HG03039 (cell line): Measurements from ENCODE around the gene MSANTD3.
"Not testable (repeated sequence)": the region's sequence is repeated elsewhere in the genome, so short reads cannot be mapped to it uniquely, and the experiment has no call there.

Source experiments
- ATAC-seq: cut with Tn5 transposase; IDR thresholded peaks from one replicate; pipeline ENCODE4 v1.9.1; 2021; ENCODE audit warnings: mild to moderate bottlenecking, moderate library complexity; ENCODE audit not compliant: unreplicated experiment

MSANTD3 gene

DNA sequence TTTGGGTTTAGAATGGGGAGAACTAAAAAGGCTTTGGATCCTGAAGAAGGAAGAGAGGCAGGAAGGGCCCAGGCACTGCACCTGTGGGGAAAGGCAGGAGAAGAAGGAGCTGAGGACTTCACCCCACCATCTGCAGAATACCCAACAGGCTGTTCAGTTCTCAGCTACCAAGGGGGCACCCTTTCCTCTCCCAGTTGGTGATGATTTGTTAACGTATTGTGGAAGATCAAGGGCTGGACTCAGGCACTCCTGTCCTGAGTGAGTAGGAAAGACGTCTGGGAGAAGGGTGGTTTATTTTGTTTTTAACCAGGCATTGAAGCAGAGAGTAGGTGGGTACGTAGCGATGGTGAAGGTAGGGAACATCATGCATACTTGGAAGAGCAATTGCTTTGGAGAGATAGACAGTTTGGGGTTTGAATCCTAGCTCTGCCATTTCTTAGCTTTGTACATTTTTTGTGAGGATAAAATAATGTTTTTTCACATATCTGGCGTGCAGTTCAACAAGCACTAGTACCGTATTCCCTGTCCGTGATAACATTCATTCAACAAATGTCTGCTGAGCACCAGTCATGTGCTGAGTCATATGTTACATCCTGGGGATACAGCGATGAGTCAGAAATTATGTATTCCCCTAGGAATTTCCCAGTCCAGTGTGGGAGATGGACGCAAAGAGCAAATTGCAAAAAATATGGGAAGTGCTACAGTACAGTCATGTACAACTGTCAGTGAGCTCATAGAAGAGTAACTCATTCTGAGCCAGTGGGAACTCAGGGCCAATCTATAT is 2.1 kb downstream of the MSANTD3 start:
- ATAC-seq = no peak

DNA sequence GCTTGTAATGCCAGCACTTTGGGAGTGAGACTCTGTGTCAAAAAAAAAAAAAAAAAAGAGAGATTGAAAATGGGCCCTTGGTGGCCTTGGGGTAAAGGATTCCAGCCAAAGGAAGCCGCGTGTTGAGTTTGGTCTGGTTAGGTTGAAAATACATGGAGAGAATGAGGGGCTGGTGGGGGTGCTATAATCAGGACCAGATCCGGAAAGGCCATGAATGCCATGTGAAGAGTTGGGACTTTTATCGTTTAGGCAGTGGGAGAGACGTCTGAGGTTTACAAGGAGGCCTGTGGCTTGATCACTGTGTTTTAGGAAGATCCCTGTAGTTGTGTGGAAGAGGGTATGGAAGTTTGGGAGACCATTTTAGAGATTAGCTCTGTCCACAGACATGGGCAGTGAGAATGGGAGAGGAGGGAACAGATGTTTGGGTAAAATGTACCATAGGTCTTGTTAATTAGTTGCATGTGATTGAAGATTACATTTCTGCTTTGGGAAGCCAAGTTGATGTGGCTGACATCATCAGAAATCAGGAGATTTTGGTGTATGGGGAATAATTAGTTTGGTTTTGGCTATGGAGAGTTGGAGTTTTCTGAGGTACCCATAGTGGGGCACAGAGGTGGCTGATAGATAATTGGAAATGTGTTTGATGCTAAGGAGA is 3.5 kb downstream of the MSANTD3 start:
- no peak for ATAC-seq

DNA sequence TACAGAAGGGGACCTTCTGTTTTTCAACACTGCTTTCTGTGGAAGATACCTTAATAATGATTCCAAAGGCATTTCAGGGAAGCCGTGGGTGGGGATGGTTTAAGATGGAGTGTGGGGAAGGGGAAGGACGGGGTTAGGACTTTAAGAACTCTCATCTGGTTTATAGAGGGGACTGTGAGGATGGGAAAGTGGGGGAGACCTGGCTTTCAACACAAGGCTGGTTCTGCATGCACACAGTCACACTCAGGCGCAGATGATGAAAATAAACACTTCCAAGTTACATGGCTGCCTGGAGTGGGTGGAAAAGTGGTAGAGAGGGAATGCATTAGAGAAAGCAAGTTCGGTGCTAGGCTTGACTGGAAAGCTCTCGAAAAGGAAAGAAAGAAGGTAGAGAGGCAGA is 4.9 kb downstream of the MSANTD3 start:
- no peak for ATAC-seq

DNA sequence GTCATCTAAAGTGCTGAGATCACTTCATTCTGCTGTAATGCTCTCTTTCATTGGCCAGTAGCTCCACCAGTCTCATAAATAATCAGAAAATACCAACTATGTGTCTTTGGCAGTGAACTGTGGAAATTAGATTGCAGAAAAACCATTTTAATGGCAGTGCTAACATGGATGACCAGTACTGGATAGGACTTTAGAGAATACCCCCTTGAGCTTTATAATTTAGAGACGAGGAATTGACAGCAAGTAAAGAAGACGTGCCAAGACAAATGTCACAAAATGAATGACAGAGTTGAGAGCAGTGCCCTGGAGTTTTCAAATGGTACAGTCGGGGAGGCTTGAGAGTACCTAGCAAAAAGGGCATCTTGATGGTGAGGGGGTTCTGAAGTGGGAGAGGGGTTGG is 5.8 kb downstream of the MSANTD3 start:
- no peak for ATAC-seq

DNA sequence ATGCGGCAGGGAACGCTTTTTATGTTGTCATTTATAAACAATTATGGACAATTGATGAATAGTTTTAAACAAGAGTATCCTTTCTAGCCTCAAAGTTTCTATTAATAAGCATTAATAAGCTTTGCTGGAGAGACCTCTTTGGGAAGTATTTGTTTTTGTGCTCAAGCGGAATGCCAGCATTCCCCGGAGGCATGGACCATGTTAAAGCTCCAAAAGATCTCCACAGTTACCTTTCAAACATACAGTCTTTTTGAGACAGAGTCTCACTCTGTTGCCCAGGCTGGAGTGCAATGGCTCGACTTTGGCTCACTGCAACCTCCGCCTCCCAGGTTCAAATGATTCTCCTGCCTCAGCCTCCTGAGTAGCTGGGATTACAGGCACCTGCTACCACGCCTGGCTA is 9.6 kb downstream of the MSANTD3 start:
- ATAC-seq = no peak

DNA sequence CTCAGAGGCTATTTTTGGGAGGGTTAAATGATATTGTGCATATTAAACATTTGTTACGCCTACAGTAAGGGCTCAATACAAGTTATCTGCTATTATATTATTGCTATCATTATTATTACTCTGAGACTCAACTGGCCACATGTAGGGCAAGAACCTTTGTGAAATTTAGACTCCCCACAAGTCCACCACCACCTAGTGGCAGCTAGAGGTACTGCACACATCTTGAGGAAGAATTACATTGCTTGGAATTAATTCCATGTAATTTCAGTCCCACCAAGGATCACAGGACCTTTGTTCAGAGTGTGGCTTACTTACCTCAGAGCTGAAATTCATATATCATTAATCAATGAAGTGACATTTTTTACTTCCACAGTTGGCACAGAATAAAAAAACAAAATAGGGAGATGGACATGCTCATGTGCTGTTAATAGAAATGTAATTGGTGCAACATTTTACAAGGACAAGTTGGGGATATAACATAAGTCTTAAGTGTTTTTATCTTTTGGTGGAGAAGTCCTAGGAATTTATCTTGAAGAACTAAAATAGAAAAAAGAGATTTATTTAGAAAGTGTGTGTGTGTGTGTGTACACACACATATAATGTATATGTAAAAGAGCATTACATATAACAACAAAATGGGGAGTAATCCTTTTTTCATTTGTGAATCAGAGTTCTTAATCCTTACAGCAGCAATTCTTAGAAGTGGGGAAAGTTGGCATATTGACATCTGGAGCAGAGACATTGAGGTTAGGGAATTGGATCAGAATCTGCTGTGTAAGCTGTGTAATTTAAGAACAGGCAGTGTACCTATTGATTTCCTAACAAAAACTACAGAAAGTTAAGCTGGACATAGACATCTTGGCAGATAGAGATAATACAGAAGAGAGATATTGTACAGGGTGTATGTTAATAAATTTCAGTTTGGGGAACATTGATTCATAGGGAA is 11.2 kb downstream of the MSANTD3 start:
- ATAC-seq = no peak

DNA sequence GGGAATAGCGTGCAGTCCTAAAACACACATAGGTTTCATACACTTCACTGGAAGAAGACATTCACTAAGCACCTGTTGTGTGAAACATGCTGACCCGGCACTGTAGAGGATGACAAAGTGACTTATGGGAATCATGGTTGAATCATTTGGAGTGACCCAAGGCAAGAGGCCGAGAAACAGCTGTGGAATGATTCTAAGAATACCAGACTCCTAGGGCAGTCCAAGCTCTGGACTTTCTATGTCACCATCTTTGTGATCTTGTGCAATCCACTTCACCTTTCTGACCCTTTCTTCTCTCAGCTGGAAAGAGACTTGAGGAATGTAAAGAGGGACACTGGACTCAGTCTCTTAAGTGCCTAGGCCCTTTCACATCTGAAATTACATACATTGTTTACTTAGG is 13.1 kb downstream of the MSANTD3 start:
- no peak for ATAC-seq

DNA sequence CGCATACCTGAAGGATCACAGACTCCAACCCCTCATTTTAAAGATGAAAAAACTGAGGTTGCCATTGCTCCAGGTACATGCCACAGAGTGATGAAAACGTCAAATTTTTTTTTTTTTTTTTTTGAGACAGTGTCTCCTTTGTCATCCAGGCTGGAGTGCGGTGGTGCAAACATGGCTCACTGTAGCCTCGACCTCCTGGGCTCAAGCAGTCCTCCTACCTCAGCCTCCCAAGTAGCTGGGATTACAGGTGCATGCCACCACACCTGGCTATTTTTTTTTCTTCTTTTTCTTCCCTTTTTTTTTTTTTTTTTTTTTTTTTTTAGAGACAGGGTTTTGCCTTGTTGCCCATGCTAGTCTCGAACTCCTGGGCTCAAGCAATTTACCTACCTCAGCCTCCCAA is 13.5 kb downstream of the MSANTD3 start:
- ATAC-seq = not testable (repeated sequence)

DNA sequence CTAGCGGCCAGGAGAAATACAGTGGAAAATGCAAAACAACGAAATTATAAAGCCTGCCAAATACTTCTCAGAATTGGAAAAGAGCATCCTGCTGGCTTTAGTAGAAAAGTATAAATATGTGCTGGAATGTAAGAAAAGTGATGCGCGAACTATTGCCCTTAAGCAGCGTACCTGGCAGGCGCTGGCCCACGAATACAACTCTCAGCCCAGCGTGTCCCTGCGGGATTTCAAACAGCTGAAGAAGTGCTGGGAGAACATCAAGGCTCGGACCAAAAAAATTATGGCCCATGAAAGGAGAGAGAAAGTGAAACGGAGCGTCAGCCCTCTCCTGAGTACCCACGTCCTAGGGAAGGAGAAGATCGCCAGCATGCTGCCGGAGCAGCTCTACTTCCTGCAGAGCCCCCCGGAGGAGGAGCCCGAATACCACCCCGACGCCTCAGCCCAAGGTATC is 15.0 kb downstream of the MSANTD3 start:
- no peak for ATAC-seq

DNA sequence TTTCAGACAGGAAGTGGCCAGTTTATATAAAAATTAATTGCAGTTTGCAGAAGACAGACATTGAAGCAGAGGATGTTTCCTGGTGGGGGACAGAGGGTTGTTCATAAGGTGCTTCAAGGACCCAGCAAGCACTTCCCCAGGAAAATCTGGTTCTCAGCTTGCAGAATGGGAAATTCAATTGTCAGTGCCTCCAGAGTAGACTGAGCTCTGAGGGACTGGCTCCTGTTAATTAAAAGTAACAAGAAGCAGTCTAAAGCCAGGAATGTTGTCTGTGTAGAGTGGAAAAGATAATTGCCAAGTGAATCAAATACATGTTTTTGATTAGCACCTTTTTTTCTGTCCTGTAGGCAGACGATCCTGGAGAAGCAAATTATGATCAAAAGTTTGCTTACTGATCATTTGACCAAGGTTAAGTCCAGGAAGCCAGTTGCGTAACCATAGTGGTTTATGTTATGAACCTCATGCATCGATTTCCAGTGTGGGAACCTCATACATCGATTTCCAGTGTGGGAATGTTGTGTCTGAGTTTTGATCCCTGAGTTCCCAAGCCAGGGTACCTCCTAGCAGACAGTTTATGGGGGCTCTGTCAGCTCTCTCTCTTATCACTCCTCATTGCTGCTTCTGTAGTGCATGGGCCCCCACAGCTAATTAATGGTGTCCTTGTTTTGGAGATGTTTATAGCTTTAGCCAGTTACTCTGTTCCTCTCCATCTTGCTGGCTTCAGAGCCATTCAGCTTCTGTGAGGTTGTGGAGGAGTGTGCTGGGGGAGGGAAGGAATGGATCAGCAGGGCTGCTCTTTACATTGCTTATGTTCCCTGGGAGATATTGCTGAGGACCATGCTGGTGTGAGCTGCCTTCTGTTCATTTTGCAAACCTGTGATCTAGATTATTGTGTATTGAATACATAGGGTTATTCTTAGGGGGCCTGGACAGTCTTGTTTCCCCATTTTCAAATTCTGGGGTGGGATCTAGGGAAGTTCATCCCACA is 17.1 kb downstream of the MSANTD3 start:
- ATAC-seq = no peak

DNA sequence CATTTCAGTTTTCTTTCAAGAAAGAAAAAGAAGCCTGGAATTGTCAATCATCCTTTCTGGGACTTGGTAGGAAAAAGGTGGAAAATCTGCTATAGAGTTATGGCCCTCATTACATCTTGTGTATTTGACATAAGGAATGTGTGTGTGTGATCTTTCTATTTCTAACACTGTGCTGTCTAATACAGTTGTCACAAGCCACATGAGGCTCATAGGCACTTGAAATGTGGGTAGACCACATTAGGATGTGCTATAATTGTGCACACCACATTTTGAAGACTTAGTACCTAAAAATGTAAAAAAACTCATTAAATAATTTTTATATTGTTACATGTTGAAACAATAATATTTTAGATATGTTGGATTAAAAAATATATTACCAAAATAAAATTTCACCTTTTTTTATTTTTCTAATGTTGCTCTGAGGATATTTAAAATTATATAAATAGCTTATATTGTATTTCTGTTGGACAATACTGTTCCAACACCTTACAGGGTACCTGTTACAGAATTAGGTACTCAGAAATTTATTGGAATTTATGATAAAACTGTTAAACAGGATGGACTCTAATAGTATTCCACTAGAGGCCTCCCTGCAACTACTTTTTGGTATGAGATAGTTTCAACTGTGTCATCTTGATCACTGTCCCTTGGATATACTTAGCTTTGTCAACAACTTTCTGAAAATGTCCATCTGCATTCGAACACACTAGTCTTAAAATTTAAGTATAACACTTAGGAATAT is 18.4 kb downstream of the MSANTD3 start:
- no peak for ATAC-seq

DNA sequence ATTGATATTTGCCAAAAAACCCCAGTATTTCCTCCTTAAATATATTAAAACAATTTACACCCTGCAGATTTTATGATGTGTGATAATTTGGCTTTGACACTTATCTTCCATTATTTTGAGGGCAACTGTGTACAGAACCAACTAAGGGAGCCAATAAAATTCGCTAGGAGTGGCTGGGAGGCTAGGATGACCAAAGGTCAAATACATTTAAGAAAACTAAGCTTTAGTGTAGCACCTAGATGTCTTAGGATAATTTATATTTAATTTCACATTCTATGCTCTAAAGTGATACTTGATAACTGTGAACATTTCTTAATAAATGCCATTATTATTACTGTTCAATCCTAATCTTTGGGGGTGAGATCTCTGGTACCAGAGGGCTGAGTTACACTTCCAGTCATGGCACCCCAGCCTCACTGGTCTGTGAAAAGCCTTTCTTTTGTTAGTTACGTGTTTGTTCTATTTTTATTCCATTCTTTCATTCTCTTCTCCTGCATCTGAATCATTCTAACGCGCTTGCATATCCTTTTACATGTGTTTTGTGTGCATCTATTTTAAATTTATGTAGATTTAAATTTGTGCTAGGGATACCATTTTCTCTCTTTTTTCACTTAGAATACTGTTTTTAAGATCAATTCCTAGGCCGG is 19.1 kb downstream of the MSANTD3 start:
- no peak for ATAC-seq

DNA sequence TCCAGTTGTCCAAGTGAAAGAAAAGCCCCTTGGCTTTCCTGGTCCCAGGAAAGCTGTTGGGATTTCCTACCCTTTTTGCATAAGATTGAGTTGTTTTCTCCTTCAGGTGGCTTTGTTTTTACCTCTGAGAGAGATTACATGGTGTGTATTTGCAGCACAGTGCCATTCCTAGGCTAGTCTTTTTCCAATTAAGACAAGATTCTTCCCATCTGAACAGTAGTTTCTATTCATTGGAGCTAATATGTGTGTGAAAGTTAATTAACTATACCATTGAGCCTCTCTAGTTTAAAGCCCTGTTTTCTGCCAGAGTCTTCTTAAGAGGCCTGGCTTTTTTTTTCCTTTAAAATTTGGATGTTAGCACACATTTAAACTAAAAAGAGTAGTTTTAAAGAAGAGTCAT is 20.1 kb downstream of the MSANTD3 start:
- ATAC-seq = no peak

DNA sequence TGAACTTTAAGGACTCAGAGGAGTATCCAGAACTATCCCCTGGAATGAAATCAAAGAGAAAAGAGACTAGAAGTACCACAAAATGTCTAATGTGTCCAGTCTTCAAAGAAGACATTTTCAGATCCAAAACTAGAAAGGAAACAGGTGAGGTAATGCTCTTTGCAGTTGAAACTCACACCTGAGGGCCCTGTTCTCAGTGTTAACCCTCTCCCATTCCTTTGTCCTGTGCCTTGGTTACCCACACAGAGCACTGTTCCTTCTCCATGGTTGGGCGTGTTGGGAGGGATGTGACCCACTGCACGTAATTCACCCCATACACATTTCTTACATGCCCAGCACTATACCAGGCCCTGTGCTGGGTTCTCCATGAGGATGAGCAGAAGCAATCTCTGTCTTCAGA is 21.3 kb downstream of the MSANTD3 start:
- no peak for ATAC-seq

DNA sequence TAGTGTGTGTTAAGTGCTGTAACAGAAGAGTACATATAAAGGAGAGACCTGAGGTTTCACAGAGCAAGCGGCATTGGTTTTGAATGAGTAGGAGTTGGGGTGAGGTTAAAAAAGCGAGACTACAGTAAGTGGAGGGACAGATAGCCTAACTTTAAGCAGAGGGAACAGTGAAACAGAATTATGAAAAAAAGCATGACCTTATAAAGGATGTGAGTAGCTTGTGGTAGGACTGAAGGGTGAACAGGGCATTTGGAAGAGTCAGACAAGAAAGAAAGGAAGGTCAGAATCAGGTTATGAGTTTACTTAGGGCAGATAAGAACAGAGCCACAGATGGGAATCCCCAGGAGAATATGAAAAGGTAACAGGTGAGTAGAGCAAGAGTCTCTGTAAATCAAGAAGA is 22.5 kb downstream of the MSANTD3 start:
- peak; percentile 67 for ATAC-seq

DNA sequence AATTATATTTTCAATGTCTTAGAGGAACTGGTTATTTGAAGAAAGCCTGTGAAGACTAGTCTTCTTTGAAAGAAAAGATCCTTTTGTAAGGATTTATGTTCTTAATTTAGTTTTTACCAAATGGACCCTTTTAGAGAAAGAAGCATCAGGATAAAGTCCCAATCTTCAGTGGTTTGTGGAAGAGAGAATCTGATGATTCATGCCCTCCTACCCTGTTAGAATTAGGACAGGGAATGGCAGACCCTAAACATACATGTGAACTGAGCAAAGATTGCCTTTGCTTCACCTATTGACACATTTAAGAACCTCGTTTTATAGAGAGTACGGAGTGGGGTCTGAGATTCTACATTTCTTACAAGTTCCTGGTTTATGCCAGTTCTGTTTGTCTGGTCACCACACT is 26.0 kb downstream of the MSANTD3 start:
- ATAC-seq = no peak

DNA sequence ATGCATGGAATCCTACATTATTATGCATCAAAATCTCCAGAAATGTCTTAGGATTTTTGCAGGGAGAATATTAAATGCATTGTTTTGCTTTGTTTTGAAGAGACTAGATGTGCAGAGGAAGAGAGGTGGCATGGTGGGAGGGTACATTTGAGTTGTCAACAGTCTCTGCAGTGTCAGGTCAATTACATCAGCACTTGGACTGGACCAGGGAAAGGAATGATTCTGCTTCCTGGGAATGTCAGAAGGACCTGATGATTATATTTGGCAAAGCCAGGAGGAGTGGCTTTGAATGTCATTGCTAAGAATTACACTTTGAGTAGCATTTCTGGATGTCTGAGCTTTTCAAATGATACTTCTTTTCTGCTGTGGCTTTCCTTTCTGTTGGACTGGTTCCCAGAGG is 28.5 kb downstream of the MSANTD3 start:
- no peak for ATAC-seq

DNA sequence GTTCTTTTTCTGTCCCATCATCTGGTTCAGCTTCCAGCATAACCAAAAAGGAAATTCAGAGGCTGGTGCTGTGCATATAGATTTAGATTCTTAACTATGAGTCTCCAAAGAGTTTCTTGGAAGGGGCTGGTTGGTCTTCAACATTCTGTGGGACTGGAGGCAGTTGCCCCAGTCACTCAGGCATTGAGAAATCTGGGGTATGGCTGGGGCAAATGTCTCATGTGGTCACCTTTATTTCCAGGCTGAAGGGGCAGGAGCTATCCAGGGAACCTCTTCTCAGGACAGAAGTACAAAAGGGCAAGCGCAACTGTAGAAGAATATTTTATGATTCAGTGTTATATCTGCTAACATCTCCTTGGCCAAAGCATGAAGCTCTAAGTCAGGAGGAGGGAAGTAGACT is 30.6 kb downstream of the MSANTD3 start:
- no peak for ATAC-seq

DNA sequence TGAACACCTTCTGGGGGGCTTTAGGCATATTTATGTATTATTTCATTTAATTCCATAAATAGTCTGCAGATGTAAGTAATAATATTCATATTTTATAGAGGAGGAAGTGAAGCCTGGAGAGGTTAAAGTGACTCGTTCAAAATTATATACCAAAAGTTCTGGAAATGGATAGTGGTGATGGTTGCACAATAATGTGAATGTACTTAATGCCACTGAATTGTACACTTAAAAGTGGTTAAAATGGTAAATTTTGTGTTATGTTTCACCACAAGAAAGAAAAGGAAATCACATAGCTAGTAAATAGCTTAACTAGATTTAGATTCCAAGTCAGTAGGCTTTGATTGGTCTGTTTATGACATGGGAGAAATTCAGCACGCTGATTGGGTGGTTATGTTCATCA is 33.0 kb downstream of the MSANTD3 start:
- ATAC-seq = no peak
